Measurements from ENCODE around the gene LRCH4.
A peak's percentile ranks its signal among the peaks of the same experiment; 100 is the strongest.
"Not testable (repeated sequence)": the region's sequence is repeated elsewhere in the genome, so short reads cannot be mapped to it uniquely, and the experiment has no call there.

LRCH4 gene

DNA sequence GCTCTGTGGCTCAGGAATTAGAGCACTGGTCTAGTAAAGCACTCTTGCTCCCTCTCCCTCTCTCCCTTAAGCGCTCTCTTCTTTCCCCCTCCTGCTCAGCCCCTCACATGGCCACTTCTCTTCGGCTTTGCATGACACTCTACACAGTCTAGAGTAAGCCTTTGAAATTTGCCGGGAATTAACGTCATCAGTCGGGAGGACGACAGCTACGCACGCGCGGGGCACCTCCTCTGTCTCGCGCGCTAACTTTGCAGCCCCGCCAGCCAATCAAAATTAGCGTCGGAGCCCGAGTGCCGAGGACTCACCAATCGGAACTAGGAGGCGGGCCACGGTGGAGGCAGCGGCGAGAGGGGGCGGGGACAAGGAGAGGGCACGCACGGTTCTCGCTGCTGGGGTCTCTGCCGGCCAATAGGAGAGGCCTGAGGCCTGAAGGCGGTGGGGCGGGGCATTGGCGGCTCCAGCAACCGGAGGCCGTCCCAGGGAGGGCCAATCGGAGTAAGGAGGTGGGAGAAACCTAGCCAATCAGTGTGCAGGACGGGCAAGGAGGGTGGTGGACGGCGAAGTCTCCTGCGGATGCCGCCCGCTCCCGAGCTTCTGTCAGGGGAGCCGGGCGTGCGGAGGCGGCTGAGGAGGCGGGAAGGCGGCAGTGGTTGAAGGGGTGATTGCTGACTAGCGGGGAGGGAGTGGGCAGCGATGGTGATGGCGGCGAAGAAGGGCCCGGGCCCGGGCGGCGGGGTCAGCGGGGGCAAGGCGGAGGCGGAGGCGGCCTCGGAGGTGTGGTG lies 47.1 kb downstream of the LRCH4 start, which contains the start of gene AGFG2:
Gene AGFG2 (plus strand): TSS at position 550 of the 782 bp plus-strand sequence. CDS start 144 bp downstream, at position 694.
- TF ChIP-seq, protein P1, sequence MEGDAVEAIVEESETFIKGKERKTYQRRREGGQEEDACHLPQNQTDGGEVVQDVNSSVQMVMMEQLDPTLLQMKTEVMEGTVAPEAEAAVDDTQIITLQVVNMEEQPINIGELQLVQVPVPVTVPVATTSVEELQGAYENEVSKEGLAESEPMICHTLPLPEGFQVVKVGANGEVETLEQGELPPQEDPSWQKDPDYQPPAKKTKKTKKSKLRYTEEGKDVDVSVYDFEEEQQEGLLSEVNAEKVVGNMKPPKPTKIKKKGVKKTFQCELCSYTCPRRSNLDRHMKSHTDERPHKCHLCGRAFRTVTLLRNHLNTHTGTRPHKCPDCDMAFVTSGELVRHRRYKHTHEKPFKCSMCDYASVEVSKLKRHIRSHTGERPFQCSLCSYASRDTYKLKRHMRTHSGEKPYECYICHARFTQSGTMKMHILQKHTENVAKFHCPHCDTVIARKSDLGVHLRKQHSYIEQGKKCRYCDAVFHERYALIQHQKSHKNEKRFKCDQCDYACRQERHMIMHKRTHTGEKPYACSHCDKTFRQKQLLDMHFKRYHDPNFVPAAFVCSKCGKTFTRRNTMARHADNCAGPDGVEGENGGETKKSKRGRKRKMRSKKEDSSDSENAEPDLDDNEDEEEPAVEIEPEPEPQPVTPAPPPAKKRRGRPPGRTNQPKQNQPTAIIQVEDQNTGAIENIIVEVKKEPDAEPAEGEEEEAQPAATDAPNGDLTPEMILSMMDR (IDR thresholded peaks at IDR 0.05; ENCODE audit: low read depth, low read length, missing control alignments) = no peak
- peak; percentile 99 for DNase-seq (ENCODE audit: low read depth)
- peak within 1 kb of the TSS; percentile 67 for H3K4me3 ChIP-seq (ENCODE audit: low read depth, low read length)
- in situ Hi-C loops (cut with HindIII; ENCODE audit: low sequenced_read_pairs) = no loop called here

DNA sequence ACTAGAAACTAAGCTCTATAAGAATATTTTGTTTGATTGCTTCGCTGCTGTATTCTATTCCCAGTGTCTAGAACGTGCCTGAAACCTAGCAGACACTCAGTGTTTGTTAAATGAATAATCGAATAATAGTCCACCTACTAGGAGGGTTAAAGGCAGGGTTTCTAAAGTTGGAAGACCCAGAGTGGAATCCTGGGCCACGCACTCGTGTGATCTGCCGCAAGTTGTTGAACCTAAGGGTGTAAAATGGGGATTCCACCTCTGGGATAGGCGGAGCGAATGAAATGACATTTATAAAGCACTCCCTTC lies 47.6 kb downstream of the LRCH4 start:
- TF ChIP-seq, protein P1 (IDR thresholded peaks at IDR 0.05; ENCODE audit: low read depth, low read length, missing control alignments) = no peak
- in situ Hi-C loops (cut with HindIII; ENCODE audit: low sequenced_read_pairs) = no loop called here
- peak overlapping the region; percentile 31 for H3K4me3 ChIP-seq (ENCODE audit: low read depth, low read length)
- no peak for DNase-seq (ENCODE audit: low read depth)

DNA sequence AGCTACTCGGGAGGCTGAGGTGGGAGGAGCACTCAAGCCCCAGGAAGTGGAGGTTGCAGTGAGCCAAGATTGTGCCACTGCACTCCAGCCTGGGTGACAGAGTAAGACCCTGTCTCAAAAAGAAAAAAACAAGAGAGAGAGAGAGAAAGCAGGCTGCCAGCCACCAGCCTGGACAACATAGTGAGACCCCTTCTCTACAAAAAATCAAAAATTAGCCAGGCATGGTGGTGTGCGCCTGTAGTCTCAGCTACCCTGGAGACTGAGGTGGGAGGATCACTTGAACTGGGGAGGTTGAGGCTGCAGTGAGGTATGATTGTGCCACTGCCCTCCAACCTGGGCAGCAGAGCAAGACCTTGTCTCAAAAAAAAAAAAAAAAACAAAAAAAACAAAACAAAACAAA lies 49.2 kb downstream of the LRCH4 start:
- H3K4me3 ChIP-seq (ENCODE audit: low read depth, low read length); DNase-seq (ENCODE audit: low read depth); in situ Hi-C loops (cut with HindIII; ENCODE audit: low sequenced_read_pairs): not testable (repeated sequence)

DNA sequence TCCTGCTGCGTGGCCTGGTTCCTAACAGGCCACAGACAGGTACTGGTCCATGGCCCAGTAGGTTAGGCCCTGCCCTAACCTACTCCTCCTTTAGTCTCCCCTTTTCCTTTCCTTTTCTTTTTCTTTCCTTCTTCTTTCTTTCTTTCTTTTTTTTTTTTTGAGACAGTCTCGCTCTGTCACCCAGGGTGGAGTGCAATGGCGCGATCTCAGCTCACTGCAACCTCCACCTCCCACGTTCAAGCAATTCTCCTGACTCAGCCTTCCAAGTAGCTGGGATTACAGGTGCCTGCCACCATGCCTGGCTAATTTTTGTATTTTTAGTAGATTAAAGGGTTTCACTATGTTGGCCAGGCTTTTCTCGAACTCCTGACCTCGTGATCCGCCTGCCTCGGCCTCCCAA lies 49.9 kb downstream of the LRCH4 start:
- H3K4me3 ChIP-seq (ENCODE audit: low read depth, low read length); in situ Hi-C loops (cut with HindIII; ENCODE audit: low sequenced_read_pairs); DNase-seq (ENCODE audit: low read depth): not testable (repeated sequence)

DNA sequence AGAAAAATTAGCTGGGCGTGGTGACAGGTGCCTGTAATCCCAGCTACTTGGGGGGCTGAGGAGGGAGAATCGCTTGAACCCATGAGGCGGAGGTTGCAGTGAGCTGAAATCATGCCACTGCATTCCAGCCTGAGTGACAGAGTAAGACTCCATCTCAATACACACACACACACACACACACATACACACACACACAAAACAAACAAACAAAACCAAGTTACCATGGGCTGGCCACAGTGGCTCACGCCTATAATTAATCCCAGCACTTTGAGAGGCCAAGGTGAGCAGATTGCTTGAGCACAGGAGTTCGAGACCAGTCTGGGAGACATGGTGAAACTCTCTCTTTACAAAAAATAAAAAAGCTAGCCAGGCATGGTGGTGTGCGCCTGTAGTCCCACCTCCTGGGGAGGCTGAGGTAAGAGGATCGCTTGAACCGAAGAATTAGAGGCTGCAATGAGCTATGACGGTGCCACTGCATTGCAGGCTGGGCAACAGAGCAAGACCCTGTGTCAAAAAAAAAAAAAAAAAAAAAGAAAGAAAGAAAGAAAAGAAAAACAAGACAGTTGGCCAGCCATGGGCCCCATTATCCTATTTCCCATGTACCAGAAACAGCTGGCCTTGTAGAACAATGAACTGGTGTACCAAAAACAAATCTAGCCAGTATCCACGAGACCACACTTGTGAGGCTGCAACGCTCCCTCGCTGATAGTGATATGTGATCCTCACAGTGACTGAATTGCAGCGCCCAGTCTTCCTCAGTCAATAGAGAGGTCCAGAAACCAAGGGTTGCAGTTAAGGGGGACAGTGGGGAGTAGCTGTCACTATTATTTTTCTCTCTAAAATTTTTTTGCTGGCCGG lies 53.5 kb downstream of the LRCH4 start:
- TF ChIP-seq, protein P1 (IDR thresholded peaks at IDR 0.05; ENCODE audit: low read depth, low read length, missing control alignments) = no peak
- DNase-seq (ENCODE audit: low read depth) = no peak
- no peak overlapping the region for H3K4me3 ChIP-seq (ENCODE audit: low read depth, low read length)
- in situ Hi-C loops (cut with HindIII; ENCODE audit: low sequenced_read_pairs) = no loop called here

DNA sequence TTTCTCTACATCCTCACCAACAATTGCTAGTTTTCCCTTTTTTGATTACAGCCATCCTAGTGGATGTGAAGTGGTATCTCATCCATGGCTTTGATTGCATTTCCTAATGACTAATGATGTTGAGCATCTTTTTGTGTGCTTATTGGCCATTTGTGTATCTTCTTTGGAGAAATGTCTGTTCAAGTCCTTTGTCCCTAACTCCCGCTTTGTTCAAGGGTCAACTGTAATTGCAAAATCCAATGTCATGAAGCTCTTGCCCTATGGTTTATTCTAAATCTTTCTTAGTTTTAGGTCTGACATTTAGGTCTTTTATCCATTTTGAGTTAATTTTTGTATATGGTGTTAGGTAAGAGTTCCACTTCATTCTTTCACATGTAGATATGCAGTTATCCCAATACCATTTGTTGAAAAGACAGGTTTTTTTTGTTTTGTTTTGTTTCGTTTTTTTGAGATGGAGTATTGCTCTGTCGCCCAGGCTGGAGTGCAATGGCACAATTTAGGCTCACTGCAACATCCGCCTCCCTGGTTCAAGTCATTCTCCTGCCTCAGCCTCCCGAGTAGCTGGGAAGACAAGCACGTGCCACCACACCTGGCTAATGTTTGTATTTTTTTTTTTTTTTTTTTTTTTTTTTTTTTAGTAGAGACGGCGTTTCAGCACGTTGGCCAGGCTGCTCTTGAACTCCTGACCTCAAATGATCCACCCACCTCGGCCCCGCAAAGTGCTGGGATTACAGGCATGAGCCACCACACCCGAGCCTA lies 57.6 kb downstream of the LRCH4 start:
- DNase-seq (ENCODE audit: low read depth); in situ Hi-C loops (cut with HindIII; ENCODE audit: low sequenced_read_pairs); H3K4me3 ChIP-seq (ENCODE audit: low read depth, low read length): not testable (repeated sequence)
